ENCODE results near the gene C1QA.

The C1QA gene

GRCh38 chr1:22600817-22601605 is 35.4 kb upstream of the C1QA start:
- Histone ChIP-seq H3K4me1 (ENCODE audit: control insufficient read depth, insufficient read depth, low read length) (no peaks in the 10 kb centered on the region), H3K36me3 (ENCODE audit: control insufficient read depth, insufficient read depth, low read length) (no peaks in the 10 kb centered on the region), H3K4me3 (ENCODE audit: low read length) (no peak overlapping the region), H3K9me3 (ENCODE audit: control insufficient read depth, low read length) (no peaks in the 10 kb centered on the region), H3K9ac (ENCODE audit: low read length) (no peak overlapping the region), H3K27me3 (ENCODE audit: control insufficient read depth, insufficient read depth, low read length) (peaks cover 18% of the 10 kb centered on the region)

GRCh38 chr1:22601610-22602009 is 34.8 kb upstream of the C1QA start:
- H3K36me3 ChIP-seq (ENCODE audit: control insufficient read depth, insufficient read depth, low read length) = no peaks in the 10 kb centered on the region
- H3K9ac ChIP-seq (ENCODE audit: low read length) = no peak overlapping the region
- no peaks in the 10 kb centered on the region for H3K4me1 ChIP-seq (ENCODE audit: control insufficient read depth, insufficient read depth, low read length)
- H3K4me3 ChIP-seq (ENCODE audit: low read length) = no peak overlapping the region
- H3K27me3 ChIP-seq (ENCODE audit: control insufficient read depth, insufficient read depth, low read length) = peaks cover 18% of the 10 kb centered on the region
- no peaks in the 10 kb centered on the region for H3K9me3 ChIP-seq (ENCODE audit: control insufficient read depth, low read length)

- no peaks in the 10 kb centered on the region for H3K36me3 ChIP-seq (ENCODE audit: control insufficient read depth, insufficient read depth, low read length)
- H3K9me3 ChIP-seq (ENCODE audit: control insufficient read depth, low read length) = no peaks in the 10 kb centered on the region
- H3K27me3 ChIP-seq (ENCODE audit: control insufficient read depth, insufficient read depth, low read length) = peaks cover 18% of the 10 kb centered on the region
- no peaks in the 10 kb centered on the region for H3K4me1 ChIP-seq (ENCODE audit: control insufficient read depth, insufficient read depth, low read length)
- H3K9ac ChIP-seq (ENCODE audit: low read length) = no peak overlapping the region
- no peak overlapping the region for H3K4me3 ChIP-seq (ENCODE audit: low read length)
Measured at GRCh38 chr1:22602060-22602740, 34.2 kb upstream of the C1QA start.

GRCh38 chr1:22606161-22606560 is 30.3 kb upstream of the C1QA start:
- Histone ChIP-seq H3K36me3 (ENCODE audit: control insufficient read depth, insufficient read depth, low read length) (no peaks in the 10 kb centered on the region), H3K4me1 (ENCODE audit: control insufficient read depth, insufficient read depth, low read length) (no peaks in the 10 kb centered on the region), H3K27me3 (ENCODE audit: control insufficient read depth, insufficient read depth, low read length) (peaks cover 16% of the 10 kb centered on the region), H3K4me3 (ENCODE audit: low read length) (no peak overlapping the region), H3K9me3 (ENCODE audit: control insufficient read depth, low read length) (no peaks in the 10 kb centered on the region), H3K9ac (ENCODE audit: low read length) (no peak overlapping the region)

- peaks cover 17% of the 10 kb centered on the region for H3K27me3 ChIP-seq (ENCODE audit: control insufficient read depth, insufficient read depth, low read length)
- no peaks in the 10 kb centered on the region for H3K4me1 ChIP-seq (ENCODE audit: control insufficient read depth, insufficient read depth, low read length)
- no peaks in the 10 kb centered on the region for H3K9me3 ChIP-seq (ENCODE audit: control insufficient read depth, low read length)
- H3K36me3 ChIP-seq (ENCODE audit: control insufficient read depth, insufficient read depth, low read length) = no peaks in the 10 kb centered on the region
- no peak overlapping the region for H3K9ac ChIP-seq (ENCODE audit: low read length)
- no peak overlapping the region for H3K4me3 ChIP-seq (ENCODE audit: low read length)
Measured at GRCh38 chr1:22607154-22607553, 29.3 kb upstream of the C1QA start.

GRCh38 chr1:22608361-22608760 is 28.1 kb upstream of the C1QA start:
- Histone ChIP-seq H3K4me1 (ENCODE audit: control insufficient read depth, insufficient read depth, low read length) (no peaks in the 10 kb centered on the region), H3K36me3 (ENCODE audit: control insufficient read depth, insufficient read depth, low read length) (no peaks in the 10 kb centered on the region), H3K27me3 (ENCODE audit: control insufficient read depth, insufficient read depth, low read length) (peaks cover 11% of the 10 kb centered on the region), H3K9me3 (ENCODE audit: control insufficient read depth, low read length) (no peaks in the 10 kb centered on the region), H3K9ac (ENCODE audit: low read length) (no peak overlapping the region), H3K4me3 (ENCODE audit: low read length) (no peak overlapping the region)

- no peak overlapping the region for H3K9ac ChIP-seq (ENCODE audit: low read length)
- H3K4me3 ChIP-seq (ENCODE audit: low read length) = no peak overlapping the region
- H3K9me3 ChIP-seq (ENCODE audit: control insufficient read depth, low read length) = no peaks in the 10 kb centered on the region
- no peaks in the 10 kb centered on the region for H3K36me3 ChIP-seq (ENCODE audit: control insufficient read depth, insufficient read depth, low read length)
- no peaks in the 10 kb centered on the region for H3K4me1 ChIP-seq (ENCODE audit: control insufficient read depth, insufficient read depth, low read length)
- peaks cover 4% of the 10 kb centered on the region for H3K27me3 ChIP-seq (ENCODE audit: control insufficient read depth, insufficient read depth, low read length)
Measured at GRCh38 chr1:22609291-22609690, 27.1 kb upstream of the C1QA start.

GRCh38 chr1:22611530-22611947 is 24.9 kb upstream of the C1QA start:
- peaks cover 4% of the 10 kb centered on the region for H3K27me3 ChIP-seq (ENCODE audit: control insufficient read depth, insufficient read depth, low read length)
- no peaks in the 10 kb centered on the region for H3K9me3 ChIP-seq (ENCODE audit: control insufficient read depth, low read length)
- H3K9ac ChIP-seq (ENCODE audit: low read length) = no peak overlapping the region
- H3K4me1 ChIP-seq (ENCODE audit: control insufficient read depth, insufficient read depth, low read length) = no peaks in the 10 kb centered on the region
- H3K4me3 ChIP-seq (ENCODE audit: low read length) = no peak overlapping the region
- H3K36me3 ChIP-seq (ENCODE audit: control insufficient read depth, insufficient read depth, low read length) = no peaks in the 10 kb centered on the region

- H3K9me3 ChIP-seq (ENCODE audit: control insufficient read depth, low read length) = no peaks in the 10 kb centered on the region
- H3K9ac ChIP-seq (ENCODE audit: low read length) = no peak overlapping the region
- peaks cover 11% of the 10 kb centered on the region for H3K27me3 ChIP-seq (ENCODE audit: control insufficient read depth, insufficient read depth, low read length)
- H3K4me3 ChIP-seq (ENCODE audit: low read length) = no peak overlapping the region
- H3K36me3 ChIP-seq (ENCODE audit: control insufficient read depth, insufficient read depth, low read length) = no peaks in the 10 kb centered on the region
- H3K4me1 ChIP-seq (ENCODE audit: control insufficient read depth, insufficient read depth, low read length) = no peaks in the 10 kb centered on the region
Measured at GRCh38 chr1:22612671-22613571, 23.5 kb upstream of the C1QA start.

GRCh38 chr1:22613572-22613918 is 22.9 kb upstream of the C1QA start:
- H3K36me3 ChIP-seq (ENCODE audit: control insufficient read depth, insufficient read depth, low read length) = no peaks in the 10 kb centered on the region
- no peak overlapping the region for H3K9ac ChIP-seq (ENCODE audit: low read length)
- H3K9me3 ChIP-seq (ENCODE audit: control insufficient read depth, low read length) = no peaks in the 10 kb centered on the region
- H3K4me3 ChIP-seq (ENCODE audit: low read length) = no peak overlapping the region
- peaks cover 18% of the 10 kb centered on the region for H3K27me3 ChIP-seq (ENCODE audit: control insufficient read depth, insufficient read depth, low read length)
- H3K4me1 ChIP-seq (ENCODE audit: control insufficient read depth, insufficient read depth, low read length) = no peaks in the 10 kb centered on the region

GRCh38 chr1:22613951-22614350 is 22.5 kb upstream of the C1QA start:
- Histone ChIP-seq H3K27me3 (ENCODE audit: control insufficient read depth, insufficient read depth, low read length) (peaks cover 20% of the 10 kb centered on the region), H3K4me3 (ENCODE audit: low read length) (no peak overlapping the region), H3K9me3 (ENCODE audit: control insufficient read depth, low read length) (no peaks in the 10 kb centered on the region), H3K4me1 (ENCODE audit: control insufficient read depth, insufficient read depth, low read length) (no peaks in the 10 kb centered on the region), H3K9ac (ENCODE audit: low read length) (no peak overlapping the region), H3K36me3 (ENCODE audit: control insufficient read depth, insufficient read depth, low read length) (no peaks in the 10 kb centered on the region)

- no peaks in the 10 kb centered on the region for H3K9me3 ChIP-seq (ENCODE audit: control insufficient read depth, low read length)
- no peaks in the 10 kb centered on the region for H3K4me1 ChIP-seq (ENCODE audit: control insufficient read depth, insufficient read depth, low read length)
- no peak overlapping the region for H3K4me3 ChIP-seq (ENCODE audit: low read length)
- no peak overlapping the region for H3K9ac ChIP-seq (ENCODE audit: low read length)
- H3K36me3 ChIP-seq (ENCODE audit: control insufficient read depth, insufficient read depth, low read length) = no peaks in the 10 kb centered on the region
- H3K27me3 ChIP-seq (ENCODE audit: control insufficient read depth, insufficient read depth, low read length) = peaks cover 20% of the 10 kb centered on the region
Measured at GRCh38 chr1:22615886-22616285, 20.5 kb upstream of the C1QA start.

Measured in mucosa of stomach (tissue), 1 donor.